Stromal cell of bone marrow (primary cell): ENCODE data around the gene ALOX5.

Source experiments
- DNase-seq: peaks from one replicate; pipeline ENCODE4 v3.0.0-alpha.2; 2012; ENCODE audit warnings: low read depth

The ALOX5 gene

DNA sequence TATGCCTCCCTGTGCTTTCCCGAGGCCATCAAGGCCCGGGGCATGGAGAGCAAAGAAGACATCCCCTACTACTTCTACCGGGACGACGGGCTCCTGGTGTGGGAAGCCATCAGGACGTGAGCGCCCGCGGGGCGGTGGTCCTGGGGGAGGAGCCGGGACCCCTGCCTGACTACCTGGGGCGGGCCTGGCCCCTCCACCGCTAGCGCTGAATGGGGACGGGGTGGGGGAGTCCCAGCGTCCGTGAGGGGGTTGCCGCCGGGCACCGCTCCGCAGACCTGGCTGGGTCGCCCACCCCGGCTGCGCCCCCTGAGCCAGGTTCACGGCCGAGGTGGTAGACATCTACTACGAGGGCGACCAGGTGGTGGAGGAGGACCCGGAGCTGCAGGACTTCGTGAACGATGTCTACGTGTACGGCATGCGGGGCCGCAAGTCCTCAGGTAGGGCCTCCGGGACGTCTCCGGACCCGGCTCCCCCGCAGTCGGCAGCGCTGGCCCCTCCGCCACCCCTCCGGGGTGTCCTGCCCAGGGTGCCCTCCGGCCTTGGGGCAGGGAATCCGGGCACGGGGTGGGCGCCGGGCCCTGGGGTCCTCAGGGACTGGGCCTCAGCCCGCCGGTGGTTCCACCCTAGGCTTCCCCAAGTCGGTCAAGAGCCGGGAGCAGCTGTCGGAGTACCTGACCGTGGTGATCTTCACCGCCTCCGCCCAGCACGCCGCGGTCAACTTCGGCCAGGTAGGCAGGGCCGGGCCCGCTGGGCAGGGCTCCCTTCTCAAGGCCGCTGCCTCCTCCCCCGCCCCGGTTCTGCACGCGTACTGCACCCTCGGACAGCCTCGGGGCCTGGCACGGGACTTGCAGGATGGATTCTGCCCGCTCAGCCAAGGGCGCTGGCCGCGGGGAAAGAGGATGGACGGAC, 69.3 kb downstream of the ALOX5 start:
- no peak for DNase-seq

DNA sequence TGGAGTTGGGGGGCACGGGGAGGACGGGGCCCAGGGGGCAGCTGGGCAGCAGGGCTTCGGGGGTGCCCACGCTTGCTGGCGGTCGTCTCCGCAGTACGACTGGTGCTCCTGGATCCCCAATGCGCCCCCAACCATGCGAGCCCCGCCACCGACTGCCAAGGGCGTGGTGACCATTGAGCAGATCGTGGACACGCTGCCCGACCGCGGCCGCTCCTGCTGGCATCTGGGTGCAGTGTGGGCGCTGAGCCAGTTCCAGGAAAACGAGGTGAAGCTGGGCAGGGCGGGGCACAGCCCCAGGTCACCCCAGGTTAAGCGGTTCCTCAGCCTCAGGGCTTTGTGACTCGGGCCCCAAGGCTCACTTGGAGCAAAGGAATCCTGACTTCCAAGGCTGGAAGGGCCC, 70.0 kb downstream of the ALOX5 start:
- no peak for DNase-seq

DNA sequence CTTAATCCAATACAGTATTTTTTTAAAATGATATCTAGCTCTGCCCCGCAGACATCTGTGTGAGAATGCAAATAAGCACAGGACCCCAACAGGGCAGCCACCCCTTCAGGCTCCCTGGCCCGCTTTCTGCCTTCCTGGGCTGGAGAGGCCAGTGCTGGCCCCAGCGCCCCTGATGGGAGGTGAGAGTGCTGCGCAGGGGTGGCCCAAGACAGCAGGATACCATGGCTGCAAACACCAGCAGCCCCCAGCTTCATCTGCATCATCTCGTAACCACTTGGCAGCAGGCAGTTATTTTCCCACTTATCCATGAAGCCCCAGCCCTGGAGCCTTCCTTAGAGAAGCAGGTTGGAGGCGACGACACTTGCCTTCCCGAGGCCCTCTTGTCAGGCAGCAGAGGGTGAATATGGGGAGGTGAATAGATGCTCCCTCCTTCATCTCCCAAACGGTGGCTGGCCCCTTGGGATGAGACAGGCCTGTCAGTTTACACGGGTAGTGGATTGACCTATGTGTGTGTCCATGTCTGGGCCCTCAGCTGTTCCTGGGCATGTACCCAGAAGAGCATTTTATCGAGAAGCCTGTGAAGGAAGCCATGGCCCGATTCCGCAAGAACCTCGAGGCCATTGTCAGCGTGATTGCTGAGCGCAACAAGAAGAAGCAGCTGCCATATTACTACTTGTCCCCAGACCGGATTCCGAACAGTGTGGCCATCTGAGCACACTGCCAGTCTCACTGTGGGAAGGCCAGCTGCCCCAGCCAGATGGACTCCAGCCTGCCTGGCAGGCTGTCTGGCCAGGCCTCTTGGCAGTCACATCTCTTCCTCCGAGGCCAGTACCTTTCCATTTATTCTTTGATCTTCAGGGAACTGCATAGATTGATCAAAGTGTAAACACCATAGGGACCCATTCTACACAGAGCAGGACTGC, 71.2 kb downstream of the ALOX5 start:
- no peak for DNase-seq

DNA sequence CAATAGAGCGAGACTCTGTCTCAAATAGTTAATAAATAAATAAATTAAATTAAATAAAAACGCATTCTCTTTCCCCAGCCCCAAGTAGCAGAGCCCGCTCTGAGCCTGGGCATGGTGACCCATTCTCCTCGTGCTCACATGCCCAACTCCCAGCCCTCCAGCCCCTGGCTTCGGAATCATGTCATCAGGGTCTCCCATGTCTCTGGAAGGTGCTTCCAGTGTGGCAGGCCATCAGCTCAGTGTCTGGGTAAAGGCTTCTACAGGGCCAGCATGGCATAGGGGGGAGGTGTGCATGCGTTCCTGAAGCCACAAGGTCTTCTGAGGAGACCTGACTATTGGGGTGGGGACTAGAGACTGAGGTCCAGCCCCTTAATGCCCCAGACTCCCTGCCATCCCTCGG, 72.8 kb downstream of the ALOX5 start:
- no peak for DNase-seq

DNA sequence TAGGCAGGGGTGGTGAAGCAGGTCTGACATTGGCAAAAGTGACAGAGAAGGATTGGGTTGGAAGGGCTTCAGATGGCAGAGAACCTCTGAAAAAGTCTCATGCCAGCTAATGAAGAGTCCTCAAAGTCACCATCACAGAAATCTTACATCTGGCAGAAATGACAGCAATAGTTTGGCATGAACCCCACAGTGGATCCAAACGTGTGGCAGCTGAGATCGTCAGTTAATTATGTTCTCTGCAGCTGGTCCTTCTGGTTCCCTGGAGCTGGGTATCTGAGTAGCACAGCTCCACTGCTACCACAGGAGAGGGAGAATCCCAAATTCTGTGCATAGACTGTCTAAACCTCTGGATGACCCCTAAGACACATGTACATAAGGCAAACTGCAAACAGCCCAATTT, 73.4 kb downstream of the ALOX5 start:
- no peak for DNase-seq

DNA sequence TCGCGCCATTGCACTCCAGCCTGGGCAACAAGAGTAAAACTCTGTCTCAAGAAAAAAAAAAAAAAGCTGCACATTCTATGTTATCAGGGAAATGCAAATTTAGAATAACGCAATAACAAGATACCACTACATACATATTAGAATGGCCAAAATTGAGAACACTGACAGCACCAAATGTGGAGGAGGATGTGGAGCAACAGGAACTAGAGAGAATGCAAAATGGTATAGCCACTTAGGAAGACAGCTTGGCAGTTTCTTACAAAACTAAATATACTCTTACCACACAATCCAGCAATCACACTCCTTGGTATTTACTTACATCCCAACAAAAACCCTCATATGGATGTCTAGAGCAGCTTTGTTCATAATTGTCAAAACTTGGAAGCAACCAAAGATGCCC, 76.8 kb downstream of the ALOX5 start:
- no peak for DNase-seq

DNA sequence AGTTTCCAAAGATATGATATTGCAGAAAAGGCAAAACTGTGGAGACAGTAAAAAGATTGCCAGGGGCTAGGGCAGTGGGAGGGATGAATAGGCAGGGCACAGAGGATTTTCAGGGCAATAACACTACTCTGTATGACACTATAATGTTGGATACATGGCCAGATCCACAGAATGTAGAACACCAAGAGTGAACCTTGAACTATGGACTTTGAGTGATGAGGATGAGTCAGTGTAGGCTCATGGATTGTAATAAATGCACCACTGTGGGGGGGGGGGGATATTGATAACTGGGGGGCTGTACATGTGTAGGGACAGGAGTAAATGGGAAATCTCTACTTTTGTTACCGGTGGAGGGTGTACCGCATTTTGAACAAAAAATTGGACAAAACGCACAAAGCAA, 77.4 kb downstream of the ALOX5 start:
- no peak for DNase-seq

DNA sequence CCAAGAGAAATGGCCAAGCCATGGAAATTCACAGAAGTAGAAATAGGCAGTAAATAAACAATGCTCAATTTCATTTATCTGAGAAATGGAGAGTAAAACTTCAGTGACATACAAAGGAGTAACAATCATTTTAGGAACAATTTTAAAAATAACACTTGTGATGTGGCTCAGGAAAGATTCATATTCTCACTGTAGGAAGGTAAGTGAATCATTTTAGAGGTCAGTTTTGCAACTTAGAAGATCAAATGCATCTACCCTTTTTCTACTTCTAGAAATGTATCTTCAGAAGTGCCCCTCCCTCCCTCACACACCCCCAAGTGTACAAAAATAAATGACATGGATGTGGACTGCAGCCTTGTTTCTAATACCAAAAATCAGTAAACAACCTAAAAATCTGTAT, 78.3 kb downstream of the ALOX5 start:
- no peak for DNase-seq

DNA sequence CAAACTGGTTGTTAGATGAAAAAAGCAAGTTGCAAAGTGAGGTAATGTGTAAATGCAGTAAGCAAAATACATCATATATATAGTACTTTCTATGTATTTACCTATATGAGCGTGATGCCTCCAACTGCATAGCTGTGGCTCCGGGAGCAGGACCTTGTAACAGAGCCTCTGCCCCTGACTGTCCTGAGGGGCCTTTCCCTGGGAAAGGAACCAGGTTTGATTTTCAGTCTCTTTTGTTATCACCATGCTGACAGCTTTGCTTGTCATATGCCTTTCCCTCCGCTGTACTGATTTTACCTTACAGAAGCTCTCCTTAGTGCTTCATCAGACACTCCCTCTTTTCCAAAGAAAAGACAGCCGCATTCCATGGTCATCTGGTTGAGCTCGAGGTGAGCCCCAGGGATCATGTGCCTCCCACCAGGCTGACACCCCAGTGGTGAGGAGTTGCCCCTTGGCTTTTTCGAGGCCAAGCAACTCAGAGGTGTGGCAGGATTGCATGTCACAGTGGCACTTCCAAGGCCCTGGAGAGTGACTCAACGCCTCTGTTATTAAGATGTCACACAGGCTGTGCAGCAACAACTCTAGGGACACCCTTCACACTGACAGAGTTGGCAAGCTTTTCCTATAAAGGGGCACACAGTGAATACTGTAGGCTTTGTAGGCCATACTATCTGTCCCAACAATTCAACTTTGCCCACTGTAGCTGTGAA, 78.9 kb downstream of the ALOX5 start:
- no peak for DNase-seq

DNA sequence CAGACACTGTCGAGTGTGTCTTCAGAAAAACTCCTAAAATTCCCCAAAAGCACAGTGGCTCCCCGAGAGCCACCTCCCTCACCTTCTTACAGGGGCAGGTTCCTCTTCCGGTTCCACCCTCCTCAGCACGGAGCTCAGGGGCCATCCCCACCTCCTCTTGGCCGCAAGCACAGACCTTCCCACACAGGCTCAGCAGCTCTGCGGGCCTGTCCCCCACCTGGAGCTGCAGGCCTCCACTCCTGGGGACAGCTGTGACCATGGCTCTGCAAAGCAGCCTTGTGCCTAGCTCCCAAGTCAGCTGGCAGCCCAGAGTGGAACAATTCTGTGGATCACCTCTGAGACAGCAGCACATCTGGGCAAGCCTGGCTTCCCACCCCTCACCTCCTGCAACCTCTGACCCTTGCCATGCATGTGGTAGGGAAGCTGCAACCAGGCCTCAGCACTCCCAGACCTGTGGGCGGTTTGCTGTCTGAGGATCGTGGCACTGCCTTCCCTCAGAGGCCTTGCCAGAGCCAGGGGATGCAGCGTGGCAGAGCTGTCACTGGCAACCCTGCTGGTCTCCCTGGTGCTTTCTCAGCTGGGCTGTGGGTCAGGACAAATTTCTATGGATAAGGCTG, 79.7 kb downstream of the ALOX5 start:
- DNase-seq: no peak

DNA sequence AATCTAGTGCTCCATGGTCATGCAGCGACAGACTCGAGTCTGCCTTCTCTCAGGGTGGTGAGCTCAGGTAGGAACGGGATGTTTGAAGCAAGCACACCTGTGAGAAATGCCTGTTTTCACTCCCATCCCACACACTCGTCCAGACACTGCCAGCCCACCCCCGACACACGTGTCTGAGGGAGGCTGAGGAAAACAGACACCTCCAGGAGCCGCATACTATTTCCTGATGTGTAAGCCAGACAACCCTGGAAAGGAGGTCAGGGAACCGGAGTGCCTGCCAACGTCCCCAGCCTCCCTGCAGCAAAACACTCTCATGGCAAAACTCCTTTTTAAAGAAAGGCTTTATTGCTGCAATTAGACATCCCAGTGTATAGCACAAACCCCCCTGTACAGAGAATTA, 80.2 kb downstream of the ALOX5 start:
- no peak for DNase-seq

DNA sequence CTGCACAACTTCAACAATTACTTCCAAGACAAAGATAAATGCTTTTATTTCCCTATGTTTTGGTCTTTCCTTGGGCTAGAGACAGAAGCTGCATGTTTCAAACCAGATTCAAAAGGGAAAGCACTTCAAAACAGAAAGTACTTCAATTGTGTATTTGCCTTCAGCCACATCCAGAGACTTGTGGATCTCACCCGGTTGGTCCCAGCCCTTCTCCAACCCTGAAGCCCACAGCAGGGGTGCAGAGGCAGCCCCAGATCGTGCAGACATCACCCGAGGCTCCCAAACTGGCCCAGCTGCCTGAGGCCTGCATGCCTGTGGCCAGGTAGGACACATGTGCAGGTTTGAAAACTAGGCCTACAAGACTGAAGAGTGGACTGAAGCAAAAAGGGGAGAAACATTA, 80.8 kb downstream of the ALOX5 start:
- DNase-seq: no peak

DNA sequence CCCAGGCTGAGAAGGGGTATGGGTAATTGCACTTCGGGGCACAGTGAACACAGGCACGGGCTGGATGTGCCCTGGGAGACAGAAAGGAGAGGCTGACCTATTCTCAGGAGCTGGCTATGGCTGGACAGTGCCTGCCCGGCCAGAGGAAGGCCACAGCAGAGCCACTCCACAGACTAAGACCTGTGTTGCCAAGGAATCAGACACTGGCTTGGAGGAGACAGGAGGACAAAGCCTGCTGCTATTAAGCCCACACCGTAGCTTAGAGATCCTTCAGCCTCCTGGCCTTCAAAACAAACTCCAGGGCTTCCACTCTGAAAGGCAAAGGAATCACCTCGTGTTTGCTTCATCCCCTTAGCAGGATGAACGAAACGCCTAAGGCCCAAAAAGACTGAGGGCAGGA, 82.2 kb downstream of the ALOX5 start:
- DNase-seq: no peak

DNA sequence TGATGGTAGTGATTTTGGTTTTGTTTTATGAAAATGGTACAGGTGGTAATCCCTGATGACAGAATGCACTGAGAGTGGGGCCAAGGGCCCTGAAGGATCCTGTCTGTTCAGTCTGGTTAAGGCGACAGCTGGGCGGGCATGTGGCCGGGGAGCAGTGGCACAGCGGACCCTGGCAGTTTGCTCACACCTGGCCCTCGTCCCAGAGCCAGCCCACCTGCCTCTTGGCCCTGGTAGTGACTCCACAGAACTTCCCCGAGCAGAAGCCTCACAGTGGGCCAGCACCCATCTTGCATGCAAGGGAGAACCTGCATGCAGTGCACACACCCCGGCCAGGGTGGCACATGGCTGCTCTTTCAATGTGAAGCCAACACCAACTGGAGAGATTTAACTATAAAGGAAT, 82.8 kb downstream of the ALOX5 start:
- no peak for DNase-seq

DNA sequence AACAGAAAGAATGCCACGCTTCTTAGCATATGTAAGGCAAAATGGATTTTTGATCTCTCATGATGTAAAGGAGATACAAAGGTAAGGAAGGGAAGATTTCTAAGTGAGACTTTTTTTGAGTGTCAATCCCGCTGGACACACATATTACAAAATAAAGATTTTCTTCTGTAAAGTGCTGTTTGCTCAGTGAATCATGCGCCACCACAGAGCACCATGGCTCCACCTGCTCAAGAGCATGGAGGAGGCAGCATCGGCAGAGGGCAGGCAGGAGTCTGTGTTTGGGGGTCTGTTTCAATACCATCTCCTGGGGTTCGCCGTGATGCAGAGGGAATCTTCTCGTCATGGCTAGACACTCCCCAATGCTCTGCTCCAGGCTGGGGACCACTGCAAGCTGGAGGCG, 83.5 kb downstream of the ALOX5 start:
- DNase-seq: no peak

DNA sequence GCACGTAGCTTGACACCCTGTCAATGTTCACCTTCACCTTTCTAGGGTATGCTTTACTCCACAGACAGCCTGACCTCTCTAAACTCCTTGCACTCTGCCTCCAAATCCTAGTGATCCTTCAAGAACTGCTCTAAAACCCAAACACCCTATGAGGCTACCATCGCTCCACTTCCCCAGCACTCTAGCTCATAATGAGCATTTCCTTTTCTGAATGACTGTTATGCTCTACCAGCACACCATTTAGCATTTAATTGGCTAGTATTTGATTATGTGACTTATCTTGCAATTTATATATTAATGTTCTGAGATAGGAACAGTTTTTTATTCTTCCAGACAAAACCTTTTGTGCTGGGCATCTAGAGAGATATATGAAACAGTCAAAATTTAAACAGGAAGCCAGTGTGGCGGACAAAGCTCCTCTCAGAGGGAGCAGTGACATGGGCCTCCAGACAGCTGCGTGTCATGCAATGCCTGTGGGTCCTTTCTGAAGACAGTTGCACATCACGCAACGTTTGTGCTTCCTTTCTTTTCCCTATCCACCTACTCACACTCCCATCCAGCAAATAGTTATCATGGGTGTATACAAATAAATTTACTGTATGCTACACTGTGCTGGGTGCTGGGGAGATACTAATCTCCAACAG, 86.3 kb downstream of the ALOX5 start:
- no peak for DNase-seq

DNA sequence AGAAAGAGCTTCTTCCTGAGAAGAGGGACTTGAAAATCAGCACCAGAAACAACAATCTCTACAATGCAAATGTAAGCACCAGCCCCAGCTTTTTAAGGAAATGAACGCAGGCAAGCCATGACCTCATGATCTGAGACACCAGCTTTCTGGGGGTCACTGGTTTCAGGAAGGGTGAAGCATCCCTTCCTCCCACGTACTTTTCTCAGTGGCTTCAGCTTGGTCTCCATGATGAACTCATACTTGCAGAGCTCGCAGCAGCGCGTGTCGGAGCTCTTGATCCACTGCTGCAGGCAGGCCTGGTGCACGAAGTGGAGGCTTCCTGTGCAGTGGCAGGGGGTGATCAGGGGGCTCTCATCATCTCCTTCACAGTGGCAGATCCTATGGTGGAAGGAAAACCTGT, 87.0 kb downstream of the ALOX5 start:
- DNase-seq: no peak

DNA sequence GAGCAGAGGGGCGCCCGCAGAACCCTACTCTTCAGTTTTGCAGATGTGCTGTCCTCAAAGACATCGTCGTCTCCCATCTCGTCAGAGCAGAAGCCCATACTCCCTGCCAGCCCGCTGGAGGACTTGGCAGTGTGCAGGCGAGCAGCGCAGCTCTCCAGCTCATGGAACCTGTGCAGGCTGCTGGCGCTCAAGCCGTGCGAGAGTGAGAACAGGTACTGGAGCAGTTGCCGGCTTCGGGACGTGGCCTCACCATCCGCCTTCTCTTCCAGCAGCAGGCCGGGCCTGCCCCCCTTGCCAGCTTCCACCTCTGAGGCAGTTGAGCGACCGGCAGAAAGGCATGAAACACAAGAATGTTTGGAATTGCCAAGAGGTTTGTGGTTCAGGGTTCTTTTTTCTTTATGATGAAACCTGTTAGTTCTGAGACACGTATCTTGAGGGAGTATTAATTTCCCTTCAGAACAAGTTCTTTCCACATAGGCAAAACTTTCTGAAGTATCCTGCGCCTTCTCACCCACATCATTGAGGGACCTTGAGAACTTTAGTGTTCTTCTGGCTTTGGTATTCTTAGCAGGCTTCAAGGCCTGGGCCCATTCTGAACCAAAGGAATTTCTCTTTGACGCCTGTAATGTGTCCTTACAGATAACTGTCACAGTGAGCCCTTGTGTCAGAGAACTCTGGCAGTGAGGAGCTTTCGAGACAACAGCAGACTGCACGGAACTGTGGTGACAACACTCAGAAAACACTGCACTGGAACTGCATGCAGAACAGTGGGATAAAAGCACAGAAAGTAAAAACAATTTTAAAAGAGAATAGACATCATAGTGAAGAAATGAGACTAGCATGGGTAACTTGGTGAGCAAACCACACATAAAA, 89.5 kb downstream of the ALOX5 start:
- DNase-seq: no peak

DNA sequence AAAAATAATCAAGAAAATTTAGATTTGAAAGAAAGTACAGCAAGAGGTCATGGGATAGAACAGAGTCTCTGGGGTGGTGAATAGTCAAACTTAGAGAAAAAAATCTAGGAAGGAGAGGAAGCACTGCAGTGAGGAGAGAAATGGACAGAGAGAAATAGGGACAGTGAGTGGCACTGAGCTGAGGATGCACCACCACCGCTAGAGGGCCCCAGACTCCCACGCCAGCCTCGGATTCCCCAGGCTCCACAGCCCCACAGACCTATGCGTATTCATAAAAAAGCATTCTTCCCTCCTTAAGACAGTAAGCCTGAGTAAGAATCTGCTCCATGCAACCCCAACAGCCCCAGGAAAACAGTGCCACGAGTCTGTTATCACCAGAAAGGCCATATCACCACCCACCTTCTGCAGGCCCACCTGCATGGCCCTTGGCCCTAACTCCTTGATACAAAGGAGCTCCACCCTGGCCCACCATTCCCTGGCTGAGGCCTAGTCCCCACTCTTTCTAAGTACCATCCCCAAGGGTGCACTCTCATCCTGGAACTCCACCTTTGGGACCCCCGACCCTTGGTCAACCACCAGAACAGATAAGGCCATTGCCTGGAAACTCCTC, 91.0 kb downstream of the ALOX5 start:
- peak; percentile 55 for DNase-seq

DNA sequence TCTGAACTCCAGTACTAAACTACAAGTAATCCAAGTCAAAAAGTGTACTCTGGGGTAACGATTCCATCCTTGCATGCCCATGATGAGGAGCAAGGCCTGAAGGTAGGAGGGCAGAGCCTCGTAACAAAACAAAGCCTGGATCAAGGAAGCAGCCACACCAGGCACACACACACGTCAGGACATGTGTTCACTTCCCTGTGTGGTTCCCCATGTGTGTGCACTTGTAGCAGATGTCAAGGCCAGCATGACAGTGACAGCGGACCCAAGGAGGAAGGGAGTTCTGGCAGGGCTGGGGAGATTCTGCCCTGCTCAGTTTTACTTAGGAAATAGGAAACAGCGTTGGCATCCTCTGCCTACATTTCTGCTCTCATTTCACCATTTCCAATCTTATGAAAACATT, 92.8 kb downstream of the ALOX5 start:
- no peak for DNase-seq
